GM18498 (cell line): ENCODE measurements around the gene FAM163B.

Experiments
- ATAC-seq: cut with Tn5 transposase; IDR thresholded peaks from one replicate; pipeline ENCODE4 v1.9.1; 2021; ENCODE audit warnings: mild to moderate bottlenecking, moderate library complexity; ENCODE audit not compliant: unreplicated experiment

The FAM163B gene

DNA sequence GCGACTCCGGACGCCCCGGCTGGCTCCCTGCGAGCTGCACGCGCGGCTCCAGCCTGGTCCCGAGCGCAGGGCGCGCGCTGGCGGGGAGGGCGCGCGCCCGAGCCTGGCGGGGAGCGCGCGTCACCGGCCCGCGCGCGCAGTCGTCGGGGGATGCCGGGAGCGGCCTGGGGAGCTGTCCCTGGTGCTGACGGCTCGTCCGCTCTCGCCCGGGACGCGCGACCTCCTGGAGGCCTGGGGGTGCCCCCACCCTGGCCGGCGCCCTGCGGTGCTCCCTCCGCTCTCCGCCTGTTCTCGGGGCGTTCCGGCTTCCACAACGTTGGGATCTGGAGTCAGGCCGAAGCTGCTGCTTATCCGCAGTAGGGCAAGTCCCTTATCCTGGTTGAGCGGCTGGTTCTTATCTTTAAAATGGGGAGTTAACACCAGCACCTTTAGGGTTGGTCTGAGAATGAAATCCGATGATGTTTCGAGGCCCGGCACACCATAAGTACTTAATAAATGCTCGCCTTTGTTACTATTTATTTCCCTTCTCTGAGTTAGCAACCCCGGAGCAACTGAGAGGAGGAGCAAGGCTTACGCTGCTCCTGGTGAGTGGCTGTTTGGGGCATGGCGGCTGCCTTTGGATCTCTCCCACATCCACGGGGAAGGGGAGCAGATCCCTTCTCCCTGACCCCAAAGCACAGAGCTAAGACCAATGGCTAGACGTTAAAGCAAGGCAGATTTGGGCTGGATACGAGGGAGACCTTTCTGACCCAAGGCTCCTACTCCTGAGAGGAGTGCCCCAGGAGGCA is at the start of gene FAM163B:
Gene FAM163B (minus strand): TSS at position 79 of the 788 bp plus-strand sequence. CDS start 29,166 bp downstream, outside the sequence.
- ATAC-seq = no peak

- no peak for ATAC-seq
Measured at GRCh38 chr9:133657120-133657661, 48.0 kb upstream of the FAM163B start.

- no peak for ATAC-seq
Measured at GRCh38 chr9:133656211-133657119, 47.3 kb upstream of the FAM163B start.

GRCh38 chr9:133655701-133656100 is 46.5 kb upstream of the FAM163B start:
- no peak for ATAC-seq

DNA sequence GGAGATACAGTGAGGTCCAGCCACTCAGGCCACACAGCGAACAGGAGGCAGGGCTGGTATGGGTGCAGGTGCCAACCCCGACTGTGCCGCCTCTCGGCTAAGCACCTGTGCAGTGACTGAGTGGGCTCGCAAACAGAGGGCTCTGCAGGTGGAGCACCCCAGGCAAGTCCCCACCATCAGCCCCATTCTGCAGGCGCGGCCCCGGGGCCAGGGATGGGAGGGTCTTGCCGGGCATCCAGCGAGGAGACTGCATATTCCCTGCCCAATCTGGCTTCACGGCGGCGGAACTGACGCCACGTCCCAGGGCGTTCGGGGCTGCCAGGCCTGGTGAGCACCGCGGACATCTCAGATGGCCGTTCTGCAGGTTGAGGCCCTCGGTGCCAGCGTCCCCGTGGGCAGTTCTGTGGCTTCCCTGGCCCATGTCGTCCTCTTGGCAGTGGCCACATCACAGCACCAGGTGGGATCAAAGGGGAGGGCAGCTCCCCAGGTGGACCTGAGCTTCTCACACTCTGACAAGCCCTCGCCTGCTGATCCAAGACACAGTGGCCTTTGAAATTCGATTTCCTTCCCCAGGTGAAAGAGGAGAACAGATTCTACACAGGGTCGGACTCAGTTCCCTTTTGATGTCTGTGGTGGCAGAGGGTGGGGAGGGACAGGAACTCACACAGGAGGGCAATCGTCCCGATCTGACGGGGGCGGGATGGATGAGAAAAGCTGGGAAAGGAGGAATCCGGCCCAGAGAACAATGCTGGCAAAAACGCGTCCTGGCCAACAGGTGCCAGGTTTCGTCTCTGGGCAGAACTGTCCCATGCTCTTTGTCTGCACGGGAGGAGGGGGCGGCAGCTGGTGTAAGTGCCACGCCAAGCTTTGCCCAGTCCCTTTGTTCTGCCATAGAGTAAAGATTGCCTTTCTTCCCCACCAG is 45.8 kb upstream of the FAM163B start:
- ATAC-seq = no peak

- no peak for ATAC-seq
Measured at GRCh38 chr9:133653638-133654037, 44.4 kb upstream of the FAM163B start.

- ATAC-seq = no peak
Measured at GRCh38 chr9:133650026-133650425, 40.8 kb upstream of the FAM163B start.

DNA sequence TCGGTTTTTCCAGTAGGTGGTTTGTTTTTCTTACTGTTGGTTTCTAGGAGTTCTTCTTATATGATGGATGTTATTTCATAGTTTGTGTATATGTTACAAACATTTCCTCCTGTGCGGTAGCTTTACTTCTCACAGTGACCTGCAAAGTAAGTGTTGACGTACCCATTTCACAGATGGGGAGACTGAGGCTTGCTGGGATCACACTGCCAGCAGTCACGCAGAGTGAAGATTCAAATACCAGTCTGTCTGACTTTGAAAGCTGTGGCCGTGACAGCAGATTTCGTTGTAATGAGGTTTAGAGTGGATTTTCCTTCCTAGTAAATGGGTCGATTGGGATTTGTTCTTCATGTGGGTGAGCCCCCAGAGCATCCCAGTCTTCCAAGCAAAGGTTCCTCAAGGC is 40.0 kb upstream of the FAM163B start:
- no peak for ATAC-seq

- no peak for ATAC-seq
Measured at GRCh38 chr9:133647765-133648469, 38.7 kb upstream of the FAM163B start.

GRCh38 chr9:133647148-133647547 is 38.0 kb upstream of the FAM163B start:
- no peak for ATAC-seq

GRCh38 chr9:133645021-133645765 is 36.0 kb upstream of the FAM163B start:
- ATAC-seq = no peak

DNA sequence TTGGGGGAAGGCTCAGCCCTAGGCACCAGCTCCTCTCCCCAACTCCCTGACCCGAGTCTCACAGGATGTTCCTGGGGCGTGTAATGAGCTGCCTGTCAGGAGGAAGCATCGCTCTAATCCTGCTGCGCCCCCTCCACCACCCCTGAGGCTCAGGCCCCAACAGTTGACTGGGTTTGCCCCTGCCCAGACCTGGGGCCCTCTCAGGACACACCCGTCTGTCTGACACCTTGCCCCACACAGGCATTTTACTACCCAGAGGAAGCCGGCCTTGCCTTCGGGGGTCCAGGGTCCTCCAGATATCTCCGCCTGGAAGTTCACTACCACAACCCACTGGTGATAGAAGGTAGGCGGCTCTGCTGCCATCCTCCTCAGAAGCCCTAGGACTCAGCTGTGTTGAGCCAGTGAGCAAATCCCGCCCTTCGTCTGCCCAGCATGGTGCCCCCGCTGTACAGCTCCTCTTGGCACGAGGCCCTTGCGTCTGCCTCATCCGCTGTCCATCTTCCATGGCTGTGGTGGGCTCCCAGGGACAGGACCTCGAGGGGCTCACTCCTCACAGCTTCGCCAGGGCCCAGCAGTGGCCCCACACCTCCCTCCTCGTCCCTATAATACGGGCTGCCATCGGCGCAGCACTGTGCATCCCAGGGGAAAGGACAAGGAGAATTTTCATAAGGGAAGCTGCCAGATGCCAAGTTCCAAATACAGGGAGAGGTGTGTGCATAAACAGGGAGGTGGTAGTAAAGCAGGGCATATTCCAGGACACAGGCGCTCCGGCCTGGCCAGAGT is 35.0 kb upstream of the FAM163B start:
- ATAC-seq = no peak

GRCh38 chr9:133643362-133643755 is 34.2 kb upstream of the FAM163B start:
- ATAC-seq = no peak

GRCh38 chr9:133642708-133643361 is 33.6 kb upstream of the FAM163B start:
- ATAC-seq = no peak

DNA sequence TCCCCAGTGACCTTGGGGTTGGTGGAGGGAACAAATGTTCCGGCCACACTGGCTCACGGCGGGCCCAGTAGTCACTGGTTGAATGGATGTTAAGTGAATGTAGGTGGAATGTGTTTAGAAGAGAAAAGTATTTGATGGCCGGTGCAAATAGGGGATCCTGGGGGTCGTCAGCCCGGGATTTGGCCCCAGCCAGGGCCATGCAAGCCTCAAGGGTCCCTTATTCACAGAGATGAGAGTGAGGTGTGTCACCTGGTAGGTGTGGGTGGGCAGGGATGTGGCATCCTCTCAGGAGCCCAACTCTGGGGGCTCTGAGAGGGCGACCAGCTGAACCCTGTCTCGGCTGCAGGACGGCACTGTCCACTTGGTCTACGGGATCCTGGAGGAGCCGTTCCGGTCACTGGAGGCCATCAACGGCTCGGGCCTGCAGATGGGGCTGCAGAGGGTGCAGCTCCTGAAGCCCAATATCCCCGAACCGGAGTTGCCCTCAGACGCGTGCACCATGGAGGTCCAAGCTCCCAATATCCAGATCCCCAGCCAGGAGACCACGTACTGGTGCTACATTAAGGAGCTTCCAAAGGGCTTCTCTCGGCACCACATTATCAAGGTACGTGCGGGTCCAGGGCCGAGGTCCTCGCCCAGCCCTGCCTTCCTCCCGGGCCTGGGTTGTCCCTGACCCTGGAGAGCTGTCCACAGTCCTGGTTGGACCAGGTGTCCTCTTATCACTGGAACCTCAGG is 32.8 kb upstream of the FAM163B start:
- ATAC-seq = no peak

- no peak for ATAC-seq
Measured at GRCh38 chr9:133641396-133641655, 32.1 kb upstream of the FAM163B start.

- no peak for ATAC-seq
Measured at GRCh38 chr9:133640580-133641395, 31.6 kb upstream of the FAM163B start.
